GM19324 (cell line): Measurements from ENCODE around the gene OXNAD1.

Experiments used
- ATAC-seq: cut with Tn5 transposase; IDR thresholded peaks from one replicate; pipeline ENCODE4 v1.9.1; 2021; ENCODE audit warnings: mild to moderate bottlenecking, moderate library complexity; ENCODE audit not compliant: unreplicated experiment, low FRiP score

Gene OXNAD1

GRCh38 chr3:16272588-16272987 lies 7.6 kb downstream of the OXNAD1 start:
- ATAC-seq: no peak

GRCh38 chr3:16273867-16274266 lies 8.9 kb downstream of the OXNAD1 start:
- no peak for ATAC-seq

- ATAC-seq: no peak
These were observed 12.5 kb downstream of the OXNAD1 start for GRCh38 chr3:16277471-16277870.

- ATAC-seq: no peak
These were observed 14.2 kb downstream of the OXNAD1 start for GRCh38 chr3:16279010-16279801.

GRCh38 chr3:16280671-16281070 lies 15.7 kb downstream of the OXNAD1 start:
- ATAC-seq: no peak

GRCh38 chr3:16284633-16285032 lies 19.6 kb downstream of the OXNAD1 start:
- no peak for ATAC-seq

DNA sequence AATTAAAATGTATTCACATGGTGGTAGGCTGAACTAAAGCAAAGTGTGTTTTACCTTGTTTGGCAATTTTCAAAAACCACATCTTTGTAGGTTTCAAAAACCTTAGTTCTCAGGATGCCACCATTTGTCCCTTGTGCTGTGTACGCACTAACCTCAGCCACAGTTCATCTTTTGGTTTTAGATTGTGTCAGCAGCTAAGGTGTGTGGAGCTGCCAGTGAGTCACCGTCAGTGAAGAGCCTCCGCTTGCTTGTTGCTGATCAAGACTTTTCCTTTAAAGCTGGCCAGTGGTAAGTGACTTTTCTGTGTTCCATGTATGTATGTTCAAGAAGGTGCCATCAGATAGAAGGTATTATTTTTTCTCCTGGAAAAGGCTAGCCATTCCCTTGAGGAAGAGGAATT lies 21.1 kb downstream of the OXNAD1 start:
- no peak for ATAC-seq

GRCh38 chr3:16286751-16287543 lies 21.9 kb downstream of the OXNAD1 start:
- ATAC-seq: no peak

DNA sequence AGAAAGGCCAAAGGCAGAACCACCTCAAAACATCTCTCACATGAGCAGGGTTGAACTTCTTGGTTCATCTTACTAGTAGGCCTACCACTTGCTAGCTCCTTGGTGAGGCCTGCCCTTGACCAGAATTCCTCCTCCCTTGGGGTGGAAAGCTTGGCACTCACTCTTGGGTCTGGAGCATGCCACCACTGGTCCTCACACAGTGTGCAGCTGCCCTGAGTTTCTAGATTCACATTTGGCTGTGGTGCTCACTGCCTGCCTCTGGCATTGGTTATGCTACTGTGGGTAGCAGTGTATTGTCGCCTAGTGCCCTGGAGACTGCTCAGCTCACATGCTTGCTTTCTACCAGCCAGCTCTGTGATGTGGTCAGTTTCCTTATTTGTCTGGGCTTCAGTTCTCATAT lies 23.7 kb downstream of the OXNAD1 start:
- ATAC-seq: no peak

DNA sequence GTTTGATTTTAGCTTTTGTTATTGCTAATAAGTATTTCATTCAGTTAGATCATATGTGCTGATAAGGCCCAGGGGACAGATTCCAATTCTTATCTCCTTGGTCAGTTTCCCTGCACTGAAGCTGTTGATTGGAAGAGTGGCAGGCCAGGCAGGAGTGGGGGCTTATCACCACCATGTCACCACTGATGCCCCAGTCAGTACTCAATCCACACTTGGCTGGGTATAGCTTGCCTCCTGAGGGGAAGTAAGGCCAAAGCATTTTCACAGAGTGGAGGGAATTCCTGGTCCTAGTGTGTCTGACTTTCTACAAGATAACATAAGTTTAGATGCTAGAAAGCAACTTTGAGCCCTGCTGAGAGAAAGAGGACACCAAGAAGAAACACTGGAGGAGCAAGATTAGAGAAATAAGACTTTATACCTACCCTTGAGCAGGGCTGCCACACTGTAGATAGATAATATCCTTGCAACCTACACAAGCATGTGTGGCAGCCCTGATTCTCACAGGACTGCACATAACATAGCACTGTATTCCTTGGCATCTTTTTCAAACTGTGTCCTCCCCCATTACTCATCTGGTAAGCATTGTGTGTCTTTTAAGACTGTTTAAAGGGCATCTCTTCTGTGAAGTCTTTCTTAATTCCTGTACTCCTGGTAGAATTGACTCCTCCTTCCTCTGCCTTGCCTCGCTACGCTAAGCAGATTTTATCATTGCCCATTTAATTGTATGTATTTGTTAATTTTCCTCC lies 24.3 kb downstream of the OXNAD1 start:
- no peak for ATAC-seq

GRCh38 chr3:16290007-16290826 lies 25.2 kb downstream of the OXNAD1 start:
- ATAC-seq: no peak

DNA sequence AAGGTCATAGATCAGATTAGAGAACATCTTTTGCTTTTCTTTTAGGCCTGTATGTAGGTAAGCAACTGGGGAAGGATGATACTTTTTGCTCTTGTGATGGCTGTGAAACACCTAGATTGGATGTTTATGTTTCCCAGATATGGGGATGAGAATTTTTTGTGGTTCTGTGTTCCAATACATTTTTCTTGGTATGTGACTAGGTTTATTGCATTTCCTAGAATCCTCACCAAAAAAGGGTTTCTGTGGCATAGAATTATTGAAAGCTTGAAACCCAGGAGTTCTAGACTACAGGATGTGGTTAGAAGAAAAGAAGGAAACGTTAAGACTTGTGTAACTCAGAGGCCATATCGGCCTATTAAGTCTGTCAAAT lies 25.8 kb downstream of the OXNAD1 start:
- no peak for ATAC-seq

DNA sequence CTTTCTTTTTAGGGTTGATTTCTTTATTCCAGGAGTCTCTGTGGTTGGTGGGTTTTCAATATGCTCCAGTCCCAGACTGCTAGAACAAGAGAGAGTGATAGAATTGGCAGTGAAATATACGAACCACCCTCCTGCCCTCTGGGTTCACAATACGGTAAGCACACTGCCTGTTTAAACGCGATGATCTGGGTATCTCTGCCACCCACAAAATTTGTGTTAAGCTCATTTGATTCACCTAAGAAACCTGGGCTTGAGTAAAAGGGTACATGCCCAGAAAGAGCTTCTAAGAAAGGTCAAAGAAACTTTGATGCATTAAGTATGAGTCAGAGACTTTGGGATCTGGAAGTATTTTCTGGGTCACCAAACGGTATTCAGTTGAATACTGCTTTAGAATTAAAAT lies 29.8 kb downstream of the OXNAD1 start:
- ATAC-seq: no peak

DNA sequence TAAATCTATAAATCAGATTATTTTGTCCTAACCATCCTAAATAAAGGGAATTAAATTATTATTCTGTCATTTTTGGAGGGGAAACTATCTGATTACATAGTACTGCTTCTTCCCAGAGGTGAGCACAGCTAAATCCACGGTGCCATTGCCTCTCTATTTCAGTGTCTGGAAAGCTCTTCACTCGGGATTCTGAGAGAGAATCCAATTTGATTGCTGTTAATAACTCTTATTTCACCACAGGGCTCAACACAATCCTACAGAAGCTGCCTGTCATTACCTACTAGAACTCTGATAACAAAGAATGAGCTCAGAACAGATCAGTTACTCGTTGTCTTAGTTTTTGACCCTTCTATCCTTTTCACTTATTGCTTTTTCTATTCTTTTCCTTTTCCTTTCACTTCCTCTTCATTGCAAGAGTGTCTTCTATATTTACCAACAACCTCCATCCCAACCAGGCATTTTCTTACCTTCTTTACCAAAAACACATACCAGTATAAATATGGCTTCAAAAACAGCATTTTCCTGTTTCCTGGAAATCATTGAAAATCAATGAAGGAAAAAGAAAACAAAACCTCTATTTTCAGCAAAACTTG lies 30.4 kb downstream of the OXNAD1 start:
- no peak for ATAC-seq

GRCh38 chr3:16297997-16298885 lies 33.2 kb downstream of the OXNAD1 start:
- ATAC-seq: no peak

- no peak for ATAC-seq
These were observed 33.9 kb downstream of the OXNAD1 start for GRCh38 chr3:16298891-16299290.

GRCh38 chr3:16299746-16300145 lies 34.7 kb downstream of the OXNAD1 start:
- no peak for ATAC-seq

DNA sequence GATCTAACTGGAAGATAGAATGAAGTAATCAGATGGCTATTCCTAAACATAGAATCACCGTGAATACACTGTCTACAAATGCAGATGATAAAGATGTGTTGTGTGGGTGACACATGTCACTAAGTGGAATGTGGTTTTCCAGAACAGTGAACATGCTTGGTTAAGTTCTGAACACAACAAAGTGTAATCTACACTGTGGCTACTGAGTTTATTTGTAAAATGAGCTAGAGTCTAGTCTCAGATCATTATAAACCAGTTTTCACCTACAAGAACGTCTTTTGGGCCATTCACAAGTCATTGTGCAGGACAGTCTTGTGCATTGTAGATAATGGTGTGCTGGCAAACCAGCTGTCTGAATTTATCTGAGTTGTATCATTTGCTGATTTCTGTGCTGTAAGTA lies 35.3 kb downstream of the OXNAD1 start:
- no peak for ATAC-seq

GRCh38 chr3:16300881-16301359 lies 35.9 kb downstream of the OXNAD1 start:
- no peak for ATAC-seq
